Adrenal gland (tissue), 5 donors: ENCODE measurements around the gene NUP93.

Experiments used
- CTCF ChIP-seq, 6 experiments: fragments of 450-650 bp in 4 of 6; fragments of 200-600 bp in 2 of 6; sonication (generic) in 1 of 6; IDR thresholded peaks; 1 replicate in 5 of 6; 2 replicates in 1 of 6; pipeline versions ENCODE4 v1.5.1 to v1.8.0; 2016 to 2021; ENCODE audit warnings: antibody characterized with exemption in 6 of 6, mild to moderate bottlenecking in 2 of 6, moderate library complexity in 1 of 6
- POLR2A ChIP-seq, 2 donors: fragments of 450-650 bp; IDR thresholded peaks; one replicate each; pipeline ENCODE4 v1.6.1; 2017; ENCODE audit warnings: antibody characterized with exemption in 2 of 2, mild to moderate bottlenecking in 2 of 2, moderate library complexity in 1 of 2
- donor health status: DM: no; HTN: no; CAD: no.

GRCh38 chr16:56897026-56897799, 167.3 kb downstream of the NUP93 start:
- no peak for TF ChIP-seq CTCF (IDR thresholded peaks at IDR 0.05)
- no peak for TF ChIP-seq POLR2A (IDR thresholded peaks at IDR 0.05)
